Testis (tissue), 3 donors: ENCODE measurements around the gene ZNF575. TPM values are rescaled to one million over a fixed set of nuclear protein-coding genes. Genes with fewer than 3 reads are reported as not detected.

Source experiments
- DNase-seq: peaks from one replicate; pipeline ENCODE4 v3.0.0-alpha.2; 2019
- H3K27ac ChIP-seq, 2 donors: fragments of 200-600 bp; sonication (generic); one replicate each; pipeline ENCODE4 v1.5.1; 2019
- H3K27me3 ChIP-seq: fragments of 200-600 bp; sonication (generic); one replicate; pipeline ENCODE4 v1.5.1; 2019
- H3K36me3 ChIP-seq: fragments of 200-600 bp; sonication (generic); one replicate; pipeline ENCODE4 v1.5.1; 2017; ENCODE audit warnings: low read depth; ENCODE audit errors: missing control alignments
- H3K4me1 ChIP-seq: fragments of 200-600 bp; sonication (generic); one replicate; pipeline ENCODE4 v1.5.1; 2019
- H3K4me3 ChIP-seq, 2 donors: fragments of 200-600 bp; sonication (generic); one replicate each; pipeline ENCODE4 v1.5.1; 2017 to 2019
- H3K9me3 ChIP-seq: fragments of 200-600 bp; sonication (generic); one replicate; pipeline ENCODE4 v1.5.1; 2017
- POLR2A ChIP-seq: fragments of 450-650 bp; IDR thresholded peaks from one replicate; pipeline ENCODE4 v1.6.1; 2017; ENCODE audit warnings: antibody characterized with exemption, mild to moderate bottlenecking, moderate library complexity
- WGBS, 2 donors: methylation state at CpG; one replicate each; pipeline ENCODE4 v1.1.5; 2018; 5-methylcytosine and 5-hydroxymethylcytosine counted together
- intact Hi-C: fragments of 100-400 bp; cut with DNase I; formaldehyde crosslinking; loops from one replicate; pipeline ENCODE4 v1.15.1; 2023; ENCODE audit warnings: low total_unique reads
- polyA plus RNA-seq: library from polyadenylated mRNA; stranded (reverse); fragments of 350-450 nt; fragmentation: Illumina TruSeq; extraction: RNeasy Lipid Tissue Mini Kit (QIAGEN cat#74804); gene quantifications from one replicate; pipeline ENCODE4 v1.2.3, GENCODE V29; 2014; ENCODE audit warnings: low read depth, low replicate concordance; ENCODE audit not compliant: insufficient read depth
- total RNA-seq, 2 donors: library from RNA; depleted of rRNA; stranded (reverse); fragments of >200 nt; gene quantifications; one replicate each; pipeline ENCODE4 v1.2.3, GENCODE V29; 2016
- TF ChIP-seq, protein P1 (sequence below), 3 experiments: fragments of 450-650 bp in 2 of 3; fragments of 200-600 bp in 1 of 3; sonication (generic) in 1 of 3; IDR thresholded peaks; one replicate each; pipeline ENCODE4 v1.5.1; 2016 to 2019; ENCODE audit warnings: antibody characterized with exemption in 3 of 3, mild to moderate bottlenecking in 2 of 3, moderate library complexity in 1 of 3

The ZNF575 gene
- total and polyA plus RNA-seq, 3 donors from 2014 or later = 1.1 to 2.4 (median 1.7) TPM

DNA sequence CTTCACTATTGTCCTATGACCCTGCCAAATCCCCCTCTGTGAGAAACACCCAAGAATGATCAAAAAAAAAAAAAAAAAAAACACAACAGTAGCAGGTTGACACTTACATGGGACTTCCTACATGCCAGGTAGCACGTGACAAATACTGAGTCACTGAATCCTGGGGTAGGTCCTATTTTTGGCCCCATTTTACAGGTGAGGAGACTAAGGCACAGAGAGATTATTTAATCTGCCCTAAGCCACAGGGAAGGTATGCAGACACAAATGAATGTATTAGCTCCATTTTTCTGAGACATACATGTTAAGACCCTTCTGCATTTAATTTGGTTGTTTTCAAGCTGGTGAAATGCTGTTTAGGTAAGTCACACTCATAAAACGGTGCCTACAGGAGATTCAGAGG is 15.7 kb downstream of the ZNF575 start:
- H3K36me3 ChIP-seq = no peaks in the 10 kb centered on the region
- WGBS, 2 donors = 90 to 93% methylated on average over 2 of the region's 2 CpGs
- intact Hi-C loops = no loop called here

GRCh38 chr19:43551399-43552197 is 18.6 kb downstream of the ZNF575 start:
- no peaks in the 10 kb centered on the region for H3K27me3 ChIP-seq
- H3K4me1 ChIP-seq = no peaks in the 10 kb centered on the region
- H3K36me3 ChIP-seq = no peaks in the 10 kb centered on the region
- DNase-seq = no peak
- H3K9me3 ChIP-seq = no peaks in the 10 kb centered on the region
- H3K4me3 ChIP-seq = no peak overlapping the region
- 91 to 92% methylated on average over 20 to 23 of the region's 23 CpGs for WGBS, 2 donors
- intact Hi-C loops = no loop called here
- TF ChIP-seq, protein P1, sequence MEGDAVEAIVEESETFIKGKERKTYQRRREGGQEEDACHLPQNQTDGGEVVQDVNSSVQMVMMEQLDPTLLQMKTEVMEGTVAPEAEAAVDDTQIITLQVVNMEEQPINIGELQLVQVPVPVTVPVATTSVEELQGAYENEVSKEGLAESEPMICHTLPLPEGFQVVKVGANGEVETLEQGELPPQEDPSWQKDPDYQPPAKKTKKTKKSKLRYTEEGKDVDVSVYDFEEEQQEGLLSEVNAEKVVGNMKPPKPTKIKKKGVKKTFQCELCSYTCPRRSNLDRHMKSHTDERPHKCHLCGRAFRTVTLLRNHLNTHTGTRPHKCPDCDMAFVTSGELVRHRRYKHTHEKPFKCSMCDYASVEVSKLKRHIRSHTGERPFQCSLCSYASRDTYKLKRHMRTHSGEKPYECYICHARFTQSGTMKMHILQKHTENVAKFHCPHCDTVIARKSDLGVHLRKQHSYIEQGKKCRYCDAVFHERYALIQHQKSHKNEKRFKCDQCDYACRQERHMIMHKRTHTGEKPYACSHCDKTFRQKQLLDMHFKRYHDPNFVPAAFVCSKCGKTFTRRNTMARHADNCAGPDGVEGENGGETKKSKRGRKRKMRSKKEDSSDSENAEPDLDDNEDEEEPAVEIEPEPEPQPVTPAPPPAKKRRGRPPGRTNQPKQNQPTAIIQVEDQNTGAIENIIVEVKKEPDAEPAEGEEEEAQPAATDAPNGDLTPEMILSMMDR (IDR thresholded peaks at IDR 0.05) = no peak
- no peak for TF ChIP-seq POLR2A
- no peak overlapping the region for H3K27ac ChIP-seq

More for the DNA sequence above, 15.7 kb downstream of the ZNF575 start:
- H3K9me3 ChIP-seq = no peaks in the 10 kb centered on the region
- no peaks in the 10 kb centered on the region for H3K4me1 ChIP-seq
- TF ChIP-seq POLR2A = no peak
- TF ChIP-seq, protein P1 (IDR thresholded peaks at IDR 0.05) = no peak
- no peak overlapping the region for H3K4me3 ChIP-seq
- H3K27me3 ChIP-seq = no peaks in the 10 kb centered on the region
- no peak overlapping the region for H3K27ac ChIP-seq
- DNase-seq = no peak

DNA sequence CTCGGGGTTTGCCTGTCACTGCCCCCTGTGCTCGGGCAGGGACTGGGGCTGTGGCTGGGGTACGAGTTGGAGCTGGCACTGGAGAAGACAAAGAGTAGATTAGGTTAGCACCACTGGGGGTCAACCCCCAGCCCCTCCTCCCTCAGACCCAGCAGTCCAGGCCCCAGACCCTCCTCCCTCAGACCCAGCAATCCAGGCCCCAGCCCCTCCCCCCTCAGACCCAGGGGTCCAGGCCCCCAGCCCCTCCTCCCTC is 19.1 kb downstream of the ZNF575 start:
- intact Hi-C loops = no loop called here

GRCh38 chr19:43552616-43553015 is 19.6 kb downstream of the ZNF575 start:
- H3K36me3 ChIP-seq = no peaks in the 10 kb centered on the region
- intact Hi-C loops = no loop called here
- 100% methylated on average over 2 to 3 of the region's 3 CpGs for WGBS, 2 donors

More for the DNA sequence above, 19.1 kb downstream of the ZNF575 start:
- Histone ChIP-seq H3K4me1 (no peaks in the 10 kb centered on the region), H3K27me3 (no peaks in the 10 kb centered on the region), H3K4me3 (no peak overlapping the region), H3K27ac (no peak overlapping the region), H3K9me3 (no peaks in the 10 kb centered on the region), H3K36me3 (no peaks in the 10 kb centered on the region)
- no peak for TF ChIP-seq POLR2A
- TF ChIP-seq, protein P1 (IDR thresholded peaks at IDR 0.05) = no peak
- DNase-seq = no peak
- whole genome bisulfite sequencing, 2 donors = 84 to 93% methylated on average over 3 of the region's 3 CpGs

More at GRCh38 chr19:43552616-43553015, 19.6 kb downstream of the ZNF575 start:
- TF ChIP-seq, protein P1 (IDR thresholded peaks at IDR 0.05) = no peak
- TF ChIP-seq POLR2A = no peak
- H3K9me3 ChIP-seq = no peaks in the 10 kb centered on the region
- no peak for DNase-seq
- no peak overlapping the region for H3K4me3 ChIP-seq
- no peaks in the 10 kb centered on the region for H3K4me1 ChIP-seq
- H3K27me3 ChIP-seq = no peaks in the 10 kb centered on the region
- no peak overlapping the region for H3K27ac ChIP-seq
